Parathyroid adenoma (tissue), 2 donors: ENCODE data around the gene TUBB2B.

Source experiments
- H2AFZ ChIP-seq: fragments of 300-600 bp; sonication (generic); one replicate; pipeline ENCODE4 v1.7.0; 2017; ENCODE audit warnings: antibody characterized with exemption, mild to moderate bottlenecking
- H3K27ac ChIP-seq: fragments of 300-600 bp; sonication (generic); one replicate; pipeline ENCODE4 v1.7.0; 2017
- H3K27me3 ChIP-seq: fragments of 300-600 bp; sonication (generic); one replicate; pipeline ENCODE4 v1.7.0; 2017; ENCODE audit warnings: low read length; ENCODE audit not compliant: control insufficient read depth, insufficient read depth
- H3K36me3 ChIP-seq: fragments of 300-600 bp; sonication (generic); one replicate; pipeline ENCODE4 v1.7.0; 2017; ENCODE audit warnings: low read length; ENCODE audit not compliant: control insufficient read depth, insufficient read depth
- H3K4me1 ChIP-seq: fragments of 300-600 bp; sonication (generic); one replicate; pipeline ENCODE4 v1.7.0; 2017; ENCODE audit warnings: control low read depth
- H3K4me2 ChIP-seq: fragments of 300-600 bp; sonication (generic); one replicate; pipeline ENCODE4 v1.7.0; 2017; ENCODE audit warnings: low read length
- H3K4me3 ChIP-seq: fragments of 300-600 bp; sonication (generic); one replicate; pipeline ENCODE4 v1.7.0; 2017; ENCODE audit warnings: low read depth, low read length
- H3K79me2 ChIP-seq: fragments of 300-600 bp; sonication (generic); one replicate; pipeline ENCODE4 v1.7.0; 2017; ENCODE audit warnings: control low read depth
- H3K9ac ChIP-seq: fragments of 300-600 bp; sonication (generic); one replicate; pipeline ENCODE4 v1.7.0; 2017; ENCODE audit warnings: mild to moderate bottlenecking
- H3K9me3 ChIP-seq: fragments of 300-600 bp; sonication (generic); one replicate; pipeline ENCODE4 v1.7.0; 2017; ENCODE audit warnings: low read length; ENCODE audit not compliant: control insufficient read depth
- TF ChIP-seq, protein P1 (sequence below): fragments of 300-600 bp; sonication (generic); IDR thresholded peaks from one replicate; pipeline ENCODE4 v1.7.0; 2017; ENCODE audit warnings: antibody characterized with exemption, mild to moderate bottlenecking
- donor health status: primary hyperparathyroidism.

TUBB2B gene

DNA sequence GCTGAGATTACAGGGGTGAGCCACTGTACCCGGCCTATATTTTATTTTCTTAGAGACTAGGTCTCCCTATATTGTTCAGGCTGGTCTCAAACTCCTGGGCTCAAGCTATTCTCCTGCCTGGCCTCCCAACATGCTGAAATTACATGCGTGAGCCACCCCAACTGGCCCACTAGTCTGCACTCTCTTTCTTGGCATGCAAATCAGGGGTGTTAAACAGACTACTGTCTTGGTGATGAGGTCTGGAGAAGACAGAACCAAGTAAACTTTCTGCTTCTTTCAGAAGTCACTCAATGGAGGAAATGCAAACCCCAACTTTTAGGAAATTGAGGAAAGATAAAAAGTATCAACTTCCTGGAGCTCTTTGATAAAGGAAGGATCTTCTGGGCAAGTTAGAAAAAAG is 8.0 kb upstream of the TUBB2B start:
- H3K36me3 ChIP-seq: no peaks in the 10 kb centered on the region
- peaks cover 1% of the 10 kb centered on the region for H3K27me3 ChIP-seq
- TF ChIP-seq, protein P1, sequence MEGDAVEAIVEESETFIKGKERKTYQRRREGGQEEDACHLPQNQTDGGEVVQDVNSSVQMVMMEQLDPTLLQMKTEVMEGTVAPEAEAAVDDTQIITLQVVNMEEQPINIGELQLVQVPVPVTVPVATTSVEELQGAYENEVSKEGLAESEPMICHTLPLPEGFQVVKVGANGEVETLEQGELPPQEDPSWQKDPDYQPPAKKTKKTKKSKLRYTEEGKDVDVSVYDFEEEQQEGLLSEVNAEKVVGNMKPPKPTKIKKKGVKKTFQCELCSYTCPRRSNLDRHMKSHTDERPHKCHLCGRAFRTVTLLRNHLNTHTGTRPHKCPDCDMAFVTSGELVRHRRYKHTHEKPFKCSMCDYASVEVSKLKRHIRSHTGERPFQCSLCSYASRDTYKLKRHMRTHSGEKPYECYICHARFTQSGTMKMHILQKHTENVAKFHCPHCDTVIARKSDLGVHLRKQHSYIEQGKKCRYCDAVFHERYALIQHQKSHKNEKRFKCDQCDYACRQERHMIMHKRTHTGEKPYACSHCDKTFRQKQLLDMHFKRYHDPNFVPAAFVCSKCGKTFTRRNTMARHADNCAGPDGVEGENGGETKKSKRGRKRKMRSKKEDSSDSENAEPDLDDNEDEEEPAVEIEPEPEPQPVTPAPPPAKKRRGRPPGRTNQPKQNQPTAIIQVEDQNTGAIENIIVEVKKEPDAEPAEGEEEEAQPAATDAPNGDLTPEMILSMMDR: no peak

DNA sequence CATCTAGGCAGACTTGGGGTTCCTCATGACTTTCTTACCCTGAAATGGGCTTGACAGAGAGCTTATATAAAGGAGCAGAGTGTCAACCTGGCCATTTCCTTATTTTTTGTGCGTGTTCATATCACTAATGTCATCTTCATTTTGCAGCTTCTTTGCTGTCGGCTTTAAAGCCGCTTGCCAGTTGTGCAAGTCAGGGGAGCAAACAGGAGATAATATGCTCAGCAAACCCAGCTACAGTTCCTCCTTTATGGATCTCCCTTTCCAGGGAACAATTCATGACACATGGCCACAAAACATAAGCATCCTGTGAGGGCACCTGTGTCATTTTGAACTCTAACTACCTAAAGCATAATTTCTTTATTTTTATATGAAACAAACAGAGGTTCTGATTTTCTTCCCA is 6.5 kb upstream of the TUBB2B start:
- peaks cover 3% of the 10 kb centered on the region for H3K4me1 ChIP-seq

More for the DNA sequence above, 8.0 kb upstream of the TUBB2B start:
- Histone ChIP-seq H3K9me3 (no peaks in the 10 kb centered on the region), H3K4me3 (no peak overlapping the region), H2AFZ (no peak overlapping the region), H3K79me2 (no peaks in the 10 kb centered on the region), H3K9ac (no peak overlapping the region), H3K4me2 (no peak overlapping the region), H3K4me1 (no peaks in the 10 kb centered on the region), H3K27ac (no peak overlapping the region)

DNA sequence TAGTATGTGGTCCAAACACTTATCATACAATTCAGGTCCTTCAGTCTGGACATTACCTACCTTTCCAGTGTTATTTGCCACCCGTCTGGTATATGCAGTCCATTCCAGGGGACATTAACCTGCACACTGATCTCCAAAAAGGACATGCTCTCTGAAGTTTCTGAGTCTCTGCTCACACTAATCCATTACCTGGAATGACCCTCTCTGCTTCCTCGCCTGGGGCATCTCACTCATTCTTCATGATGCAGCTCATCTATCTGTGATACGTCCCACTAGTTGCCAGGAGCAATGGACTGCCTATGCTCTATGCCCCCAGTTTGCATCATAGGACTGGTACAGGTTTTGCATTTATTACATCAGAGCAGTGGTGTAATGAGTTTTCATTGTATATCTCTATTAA is 5.9 kb upstream of the TUBB2B start:
- Histone ChIP-seq H3K79me2 (no peaks in the 10 kb centered on the region), H3K4me3 (no peak overlapping the region), H3K27me3 (peaks cover 10% of the 10 kb centered on the region), H3K9me3 (no peaks in the 10 kb centered on the region), H3K36me3 (no peaks in the 10 kb centered on the region), H3K4me1 (peaks cover 4% of the 10 kb centered on the region), H3K27ac (no peak overlapping the region), H2AFZ (no peak overlapping the region), H3K4me2 (no peak overlapping the region), H3K9ac (no peak overlapping the region)
- TF ChIP-seq, protein P1: no peak

More for the DNA sequence above, 6.5 kb upstream of the TUBB2B start:
- H3K9me3 ChIP-seq: no peaks in the 10 kb centered on the region
- H3K79me2 ChIP-seq: no peaks in the 10 kb centered on the region
- TF ChIP-seq, protein P1: no peak
- H3K27ac ChIP-seq: no peak overlapping the region
- no peak overlapping the region for H2AFZ ChIP-seq
- H3K9ac ChIP-seq: no peak overlapping the region
- no peak overlapping the region for H3K4me2 ChIP-seq
- peaks cover 10% of the 10 kb centered on the region for H3K27me3 ChIP-seq
- H3K36me3 ChIP-seq: no peaks in the 10 kb centered on the region
- H3K4me3 ChIP-seq: no peak overlapping the region

DNA sequence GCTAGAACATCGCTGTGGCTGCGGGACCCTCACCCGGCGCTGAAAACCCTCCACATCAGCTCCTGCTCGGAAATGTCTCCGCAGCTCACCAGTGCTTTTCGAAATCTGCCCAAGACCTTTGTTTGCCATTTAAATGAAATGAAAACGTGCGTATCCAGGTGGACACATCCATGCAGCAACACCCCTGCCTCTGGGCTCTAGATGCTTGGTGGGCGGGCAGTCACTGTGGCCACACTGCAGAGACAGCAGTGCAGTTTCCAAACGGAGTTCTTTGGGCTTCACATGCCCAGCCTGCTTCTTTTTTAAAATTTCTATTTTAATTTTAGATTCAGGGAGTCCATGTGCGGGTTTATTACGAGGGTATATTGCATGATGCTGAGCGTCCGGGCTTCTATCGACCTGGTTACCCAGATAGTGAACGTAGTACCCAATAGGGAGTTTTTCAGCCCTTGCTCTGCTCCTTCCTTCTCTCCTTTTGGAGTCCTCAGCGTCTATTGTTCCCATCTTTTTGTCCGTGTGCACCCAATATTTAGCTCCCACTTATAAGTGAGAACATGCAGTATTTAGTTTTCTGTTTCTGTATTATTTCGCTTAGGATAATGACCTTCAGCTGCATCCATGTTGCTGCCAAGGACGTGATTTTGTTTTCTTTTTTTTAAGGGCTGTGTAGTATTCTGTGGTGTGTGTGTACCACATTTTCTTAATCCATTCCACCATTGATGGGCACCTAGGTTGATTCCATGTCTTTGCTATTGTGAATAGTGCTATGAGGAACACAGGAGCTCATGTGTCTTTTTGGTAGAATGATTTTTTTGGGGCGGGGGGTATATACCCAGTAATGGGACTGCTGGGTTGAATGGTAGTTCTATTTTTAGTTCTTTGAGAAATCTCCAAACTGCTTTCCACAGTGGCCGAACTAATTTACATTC is 4.8 kb upstream of the TUBB2B start:
- Histone ChIP-seq H3K4me1 (peaks cover 4% of the 10 kb centered on the region), H3K27ac (no peak overlapping the region)

More for the DNA sequence above, 4.8 kb upstream of the TUBB2B start:
- Histone ChIP-seq H3K36me3 (no peaks in the 10 kb centered on the region), H3K9me3 (no peaks in the 10 kb centered on the region), H3K79me2 (no peaks in the 10 kb centered on the region), H2AFZ (peak overlapping the region; percentile 81), H3K4me2 (peak overlapping the region; percentile 71), H3K27me3 (peaks cover 10% of the 10 kb centered on the region), H3K9ac (no peak overlapping the region), H3K4me3 (peak overlapping the region; percentile 45)
- TF ChIP-seq, protein P1: no peak
